OCI-LY7 (cell line): ENCODE results near the gene APOD.

Experiments
- EZH2phosphoT487 ChIP-seq: fragments of 200-600 bp; sonication (generic); IDR thresholded peaks from 2 replicates; pipeline ENCODE4 v1.6.1; 2018; ENCODE audit warnings: low read depth, borderline replicate concordance, mild to moderate bottlenecking, mixed run types, antibody characterized with exemption, low read length, moderate library complexity, mixed read lengths
- TF ChIP-seq, protein P1 (sequence below): fragments of 200-600 bp; sonication (generic); conservative IDR thresholded peaks from 2 replicates; pipeline ENCODE4 v1.5.1; 2014; ENCODE audit warnings: mild to moderate bottlenecking, antibody characterized with exemption, low read length, moderate library complexity, mixed read lengths

- TF ChIP-seq, protein P1, sequence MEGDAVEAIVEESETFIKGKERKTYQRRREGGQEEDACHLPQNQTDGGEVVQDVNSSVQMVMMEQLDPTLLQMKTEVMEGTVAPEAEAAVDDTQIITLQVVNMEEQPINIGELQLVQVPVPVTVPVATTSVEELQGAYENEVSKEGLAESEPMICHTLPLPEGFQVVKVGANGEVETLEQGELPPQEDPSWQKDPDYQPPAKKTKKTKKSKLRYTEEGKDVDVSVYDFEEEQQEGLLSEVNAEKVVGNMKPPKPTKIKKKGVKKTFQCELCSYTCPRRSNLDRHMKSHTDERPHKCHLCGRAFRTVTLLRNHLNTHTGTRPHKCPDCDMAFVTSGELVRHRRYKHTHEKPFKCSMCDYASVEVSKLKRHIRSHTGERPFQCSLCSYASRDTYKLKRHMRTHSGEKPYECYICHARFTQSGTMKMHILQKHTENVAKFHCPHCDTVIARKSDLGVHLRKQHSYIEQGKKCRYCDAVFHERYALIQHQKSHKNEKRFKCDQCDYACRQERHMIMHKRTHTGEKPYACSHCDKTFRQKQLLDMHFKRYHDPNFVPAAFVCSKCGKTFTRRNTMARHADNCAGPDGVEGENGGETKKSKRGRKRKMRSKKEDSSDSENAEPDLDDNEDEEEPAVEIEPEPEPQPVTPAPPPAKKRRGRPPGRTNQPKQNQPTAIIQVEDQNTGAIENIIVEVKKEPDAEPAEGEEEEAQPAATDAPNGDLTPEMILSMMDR, result no peak
- no peak for TF ChIP-seq EZH2phosphoT487
Observed at GRCh38 chr3:195601382-195601781, 17.6 kb upstream of the APOD start.
